Liver (tissue), 9 donors: ENCODE measurements around the gene ARHGAP9. TPM values are rescaled to one million over a fixed set of nuclear protein-coding genes. Genes with fewer than 3 reads are reported as not detected.

ENCODE experiments used
- DNase-seq: peaks from one replicate; pipeline ENCODE4 v3.0.0-alpha.2; 2017; ENCODE audit warnings: low spot score
- H3K27ac ChIP-seq, 2 donors: one replicate each; pipeline ENCODE4 v1.7.0; 2013; ENCODE audit warnings: inconsistent platforms in 2 of 2, low read length in 2 of 2, control low read depth in 1 of 2, low read depth in 1 of 2, mild to moderate bottlenecking in 1 of 2
- H3K27me3 ChIP-seq, 4 donors: one replicate each; pipeline versions ENCODE4 v1.6.1 to v1.7.0; 2013; ENCODE audit warnings: low read length in 3 of 4, inconsistent platforms in 1 of 4, mild to moderate bottlenecking in 1 of 4, moderate library complexity in 1 of 4; ENCODE audit not compliant: control insufficient read depth in 4 of 4, insufficient read depth in 4 of 4
- H3K36me3 ChIP-seq, 4 donors: one replicate each; pipeline versions ENCODE4 v1.6.1 to v1.7.0; 2013; ENCODE audit warnings: low read length in 3 of 4, mild to moderate bottlenecking in 3 of 4, low read depth in 1 of 4, moderate library complexity in 1 of 4; ENCODE audit not compliant: control insufficient read depth in 4 of 4, insufficient read depth in 3 of 4
- H3K4me1 ChIP-seq, 4 donors: one replicate each; pipeline versions ENCODE4 v1.6.1 to v1.7.0; 2013; ENCODE audit warnings: low read length in 3 of 4, mild to moderate bottlenecking in 3 of 4, moderate library complexity in 1 of 4; ENCODE audit not compliant: control insufficient read depth in 4 of 4, insufficient read depth in 4 of 4
- H3K4me3 ChIP-seq, 3 donors: one replicate each; pipeline versions ENCODE4 v1.6.1 to v1.7.0; 2013; ENCODE audit warnings: low read length in 3 of 3, control low read depth in 1 of 3, low read depth in 1 of 3, mild to moderate bottlenecking in 1 of 3
- H3K9ac ChIP-seq, 2 donors: one replicate each; pipeline ENCODE4 v1.7.0; 2013; ENCODE audit warnings: low read length in 2 of 2, mild to moderate bottlenecking in 2 of 2, moderate library complexity in 2 of 2, control low read depth in 1 of 2, low read depth in 1 of 2
- H3K9me3 ChIP-seq, 4 donors: one replicate each; pipeline versions ENCODE4 v1.6.1 to v1.7.0; 2013; ENCODE audit warnings: low read length in 3 of 4; ENCODE audit not compliant: control insufficient read depth in 4 of 4
- ATF3 ChIP-seq: IDR thresholded peaks from 2 replicates; pipeline ENCODE4 v1.6.1; 2016; ENCODE audit warnings: antibody characterized with exemption
- CTCF ChIP-seq: fragments of 150-350 bp; IDR thresholded peaks from 2 replicates; pipeline ENCODE4 v1.5.1; 2017; ENCODE audit warnings: improper control_type of control experiment, low read depth, low read length; ENCODE audit not compliant: missing input control
- EGR1 ChIP-seq, 2 donors: IDR thresholded peaks; 2 replicates each; pipeline ENCODE4 v1.6.1; 2016 to 2018; ENCODE audit warnings: antibody characterized with exemption in 2 of 2, low read depth in 2 of 2
- FOXA1 ChIP-seq: IDR thresholded peaks from 2 replicates; pipeline ENCODE4 v1.6.1; 2016; ENCODE audit warnings: antibody characterized with exemption
- GABPA ChIP-seq, 2 donors: IDR thresholded peaks in 1 of 2; conservative IDR thresholded peaks in 1 of 2; 2 replicates each; pipeline ENCODE4 v1.6.1; 2016; ENCODE audit warnings: antibody characterized with exemption in 2 of 2, mild to moderate bottlenecking in 1 of 2, moderate library complexity in 1 of 2
- HNF4A ChIP-seq, 2 donors: conservative IDR thresholded peaks; 2 replicates each; pipeline ENCODE4 v1.6.1; 2016; ENCODE audit warnings: antibody characterized with exemption in 2 of 2, mild to moderate bottlenecking in 2 of 2
- HNF4G ChIP-seq: IDR thresholded peaks from 2 replicates; pipeline ENCODE4 v1.6.1; 2016; ENCODE audit warnings: antibody characterized with exemption
- JUND ChIP-seq, 2 donors: IDR thresholded peaks; 2 replicates each; pipeline ENCODE4 v1.6.1; 2016; ENCODE audit warnings: antibody characterized with exemption in 2 of 2
- MAX ChIP-seq: IDR thresholded peaks from 2 replicates; pipeline ENCODE4 v1.6.1; 2016; ENCODE audit warnings: antibody characterized with exemption
- NR2F2 ChIP-seq: IDR thresholded peaks from 2 replicates; pipeline ENCODE4 v1.6.1; 2016; ENCODE audit warnings: antibody characterized with exemption
- RAD21 ChIP-seq, 2 donors: IDR thresholded peaks; 2 replicates each; pipeline ENCODE4 v1.6.1; 2016; ENCODE audit warnings: antibody characterized with exemption in 2 of 2, mild to moderate bottlenecking in 2 of 2
- REST ChIP-seq: IDR thresholded peaks from 2 replicates; pipeline ENCODE4 v1.6.1; 2016; ENCODE audit warnings: antibody characterized with exemption, mild to moderate bottlenecking
- SP1 ChIP-seq: IDR thresholded peaks from 2 replicates; pipeline ENCODE4 v1.6.1; 2018; ENCODE audit warnings: antibody characterized with exemption, mild to moderate bottlenecking
- TAF1 ChIP-seq: conservative IDR thresholded peaks from 2 replicates; pipeline ENCODE4 v1.6.1; 2016; ENCODE audit warnings: antibody characterized with exemption, mild to moderate bottlenecking
- YY1 ChIP-seq: IDR thresholded peaks from 2 replicates; pipeline ENCODE4 v1.6.1; 2016; ENCODE audit warnings: antibody characterized with exemption, mild to moderate bottlenecking
- WGBS: extraction: QIAGEN DNeasy Blood & Tissue Kit; methylation state at CpG from one replicate; pipeline ENCODE4 v1.1.7; 2013; 5-methylcytosine and 5-hydroxymethylcytosine counted together
- polyA plus RNA-seq, 2 donors: library from polyadenylated mRNA; stranded (reverse) in 1 of 2; unstranded in 1 of 2; fragments of 200-250 nt in 1 of 2; fragments of >200 nt in 1 of 2; fragmentation: Nextera tagmentation in 1 of 2; extraction: Ambion mirVana in 1 of 2; gene quantifications; one replicate each; pipeline versions ENCODE4 v1.2.1 to v1.2.3, GENCODE V29; 2013 to 2015
- total RNA-seq, 2 donors: library from RNA; depleted of rRNA; stranded (reverse); fragments of >200 nt; gene quantifications; one replicate each; pipeline ENCODE4 v1.2.3, GENCODE V29; 2014
- TF ChIP-seq, protein P1 (sequence below): IDR thresholded peaks from 2 replicates; pipeline ENCODE4 v1.6.1; 2016; ENCODE audit warnings: antibody characterized with exemption
- donor health status: healthy.
- donor health status: healthy.
- donor health status: healthy.
- donor health status: healthy.
- donor health status: healthy.

ARHGAP9 gene
- total and polyA plus RNA-seq, 4 donors = 3.0 to 12.0 (median 7.1) TPM

- Histone ChIP-seq H3K9ac (peak overlapping the region in 1 of 2 donors; percentile 72), H3K9me3 (no peaks in the 10 kb centered on the region), H3K27ac (peak overlapping the region; percentile 27 to 77), H3K4me1 (peaks cover 7 to 34% (median 20%) of the 10 kb centered on the region in 4 donors), H3K4me3 (peak overlapping the region; percentile 52 to 60 (median 55)), H3K36me3 (no peaks in the 10 kb centered on the region), H3K27me3 (no peaks in the 10 kb centered on the region)
- DNase-seq = no peak
- WGBS = under 1% methylated on average over 9 of the region's 9 CpGs
- TF ChIP-seq EGR1 (IDR thresholded peaks at IDR 0.05; ENCODE audit: low read depth in 2 of 2) = peak in 1 of 2 donors; percentile 34
- TF ChIP-seq TAF1 = no peak
- TF ChIP-seq SP1 = no peak
Observed at GRCh38 chr12:57461917-57462250, 17.8 kb downstream of the ARHGAP9 start.

DNA sequence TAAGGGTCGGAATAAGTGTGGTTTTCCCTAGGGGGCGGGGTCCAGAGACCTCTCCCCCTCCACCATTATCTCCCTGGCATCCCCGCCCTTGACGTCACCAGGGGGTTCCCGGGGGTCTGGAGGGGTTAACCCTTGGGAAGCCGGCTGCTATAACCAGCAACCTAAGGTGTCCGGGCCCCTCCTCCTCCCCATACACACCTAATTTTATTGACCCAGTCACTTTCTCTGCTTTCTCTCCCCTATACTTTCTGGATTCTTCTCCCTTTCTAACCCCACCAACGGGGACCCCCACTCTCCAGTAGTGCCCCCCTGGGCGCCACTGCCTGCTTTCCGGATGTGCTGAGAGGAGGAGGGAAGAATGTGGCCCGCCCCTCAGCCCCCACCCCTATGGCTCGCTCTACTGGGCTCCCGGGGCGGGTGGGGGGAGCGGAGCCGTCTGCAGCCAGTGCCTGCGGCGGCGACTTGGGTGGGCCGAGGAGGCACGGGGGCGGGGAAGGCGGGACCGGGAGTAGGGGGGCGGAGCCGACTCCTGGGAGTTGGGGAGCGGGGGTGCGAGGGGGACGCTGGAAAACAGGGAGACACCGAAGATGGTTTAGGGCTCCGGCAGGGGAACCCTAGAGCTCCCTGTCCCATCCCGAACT is 18.3 kb downstream of the ARHGAP9 start:
- H3K9me3 ChIP-seq = no peaks in the 10 kb centered on the region
- H3K36me3 ChIP-seq = no peaks in the 10 kb centered on the region
- H3K4me1 ChIP-seq = peaks cover 7 to 38% (median 20%) of the 10 kb centered on the region in 4 donors
- peak overlapping the region in 1 of 2 donors; percentile 72 for H3K9ac ChIP-seq
- 1% methylated on average over 32 of the region's 32 CpGs for WGBS
- peak overlapping the region; percentile 27 to 77 for H3K27ac ChIP-seq
- TF ChIP-seq SP1 = no peak
- TF ChIP-seq TAF1 = no peak
- no peak for TF ChIP-seq ATF3
- TF ChIP-seq MAX = no peak
- TF ChIP-seq, protein P1, sequence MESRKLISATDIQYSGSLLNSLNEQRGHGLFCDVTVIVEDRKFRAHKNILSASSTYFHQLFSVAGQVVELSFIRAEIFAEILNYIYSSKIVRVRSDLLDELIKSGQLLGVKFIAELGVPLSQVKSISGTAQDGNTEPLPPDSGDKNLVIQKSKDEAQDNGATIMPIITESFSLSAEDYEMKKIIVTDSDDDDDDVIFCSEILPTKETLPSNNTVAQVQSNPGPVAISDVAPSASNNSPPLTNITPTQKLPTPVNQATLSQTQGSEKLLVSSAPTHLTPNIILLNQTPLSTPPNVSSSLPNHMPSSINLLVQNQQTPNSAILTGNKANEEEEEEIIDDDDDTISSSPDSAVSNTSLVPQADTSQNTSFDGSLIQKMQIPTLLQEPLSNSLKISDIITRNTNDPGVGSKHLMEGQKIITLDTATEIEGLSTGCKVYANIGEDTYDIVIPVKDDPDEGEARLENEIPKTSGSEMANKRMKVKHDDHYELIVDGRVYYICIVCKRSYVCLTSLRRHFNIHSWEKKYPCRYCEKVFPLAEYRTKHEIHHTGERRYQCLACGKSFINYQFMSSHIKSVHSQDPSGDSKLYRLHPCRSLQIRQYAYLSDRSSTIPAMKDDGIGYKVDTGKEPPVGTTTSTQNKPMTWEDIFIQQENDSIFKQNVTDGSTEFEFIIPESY = no peak
- no peak for TF ChIP-seq EGR1 (IDR thresholded peaks at IDR 0.05; ENCODE audit: low read depth in 2 of 2)
- no peak for TF ChIP-seq NR2F2
- TF ChIP-seq GABPA (IDR thresholded peaks at IDR 0.05 in 1 of 2, conservative IDR thresholded peaks at IDR 0.05 in 1 of 2) = no peak
- no peak for TF ChIP-seq RAD21 (IDR thresholded peaks at IDR 0.05)
- no peak for TF ChIP-seq FOXA1
- TF ChIP-seq CTCF = no peak
- no peak for TF ChIP-seq JUND (IDR thresholded peaks at IDR 0.05)
- TF ChIP-seq HNF4A (conservative IDR thresholded peaks at IDR 0.05) = no peak
- TF ChIP-seq REST = no peak
- no peak for TF ChIP-seq HNF4G
- no peak for TF ChIP-seq YY1
- no peak for DNase-seq
- H3K27me3 ChIP-seq = no peaks in the 10 kb centered on the region
- H3K4me3 ChIP-seq = peak overlapping the region; percentile 52 to 60 (median 55)
